NCI-H1436 treated with DMSO at 0.1 percent for 48 hours (cell line): Measurements from ENCODE around the gene XPO1.
"Not testable (repeated sequence)": the region's sequence is repeated elsewhere in the genome, so short reads cannot be mapped to it uniquely, and the experiment has no call there.

ENCODE experiments used
- DNase-seq: peaks from one replicate; lab custom pipeline; 2025; lab: John Stamatoyannopoulos, UW

XPO1 gene

DNA sequence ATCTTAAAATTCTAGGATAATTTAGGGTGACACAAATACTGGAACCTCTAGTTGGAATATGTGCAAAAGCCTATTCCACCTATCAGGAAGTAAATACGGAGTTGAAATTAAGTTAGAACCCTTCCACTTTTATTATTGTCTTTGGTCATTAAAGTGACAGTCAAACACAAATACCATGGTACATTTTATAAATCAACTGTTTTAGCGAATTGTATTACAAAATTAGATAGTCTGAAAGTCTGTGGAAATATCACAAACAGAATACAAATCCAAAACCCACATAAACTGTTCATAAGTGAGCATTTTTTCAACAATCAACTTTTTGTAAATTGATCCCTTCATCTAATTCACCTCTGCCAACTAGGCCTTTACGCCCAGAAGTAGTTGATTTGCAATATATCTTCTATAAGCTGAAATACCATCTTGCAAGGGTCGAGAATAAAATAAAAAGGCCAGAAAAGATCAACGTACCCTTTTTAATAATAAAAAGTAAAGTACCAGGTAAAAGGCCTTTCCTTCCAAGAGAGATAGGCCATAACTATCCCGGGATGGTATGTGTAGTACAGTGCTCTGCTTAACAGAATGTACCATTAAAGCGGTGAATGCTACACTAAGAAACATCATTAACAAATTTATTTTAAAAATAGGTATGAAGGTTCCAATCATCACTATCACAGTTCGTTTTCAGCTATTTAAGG is 68.6 kb downstream of the XPO1 start:
- DNase-seq, result no peak

DNA sequence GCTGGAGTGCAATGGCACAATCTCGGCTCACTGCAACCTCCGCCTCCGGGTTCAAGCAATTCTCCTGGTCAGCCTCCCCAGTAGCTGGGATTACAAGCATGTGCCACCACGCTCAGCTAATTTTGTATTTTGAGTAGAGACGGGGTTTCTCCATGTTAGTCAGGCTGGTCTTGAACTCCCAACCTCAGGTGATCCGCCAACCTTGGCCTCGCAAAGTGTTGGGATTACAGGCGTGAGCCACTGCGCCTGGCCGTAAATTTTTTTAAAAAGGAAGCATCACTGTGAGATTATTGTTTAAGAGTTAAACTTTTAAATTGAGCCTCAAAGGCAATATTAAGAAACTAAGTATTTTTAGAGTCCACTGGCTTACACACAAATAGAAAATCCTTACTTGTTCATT is 69.9 kb downstream of the XPO1 start:
- DNase-seq, result not testable (repeated sequence)

DNA sequence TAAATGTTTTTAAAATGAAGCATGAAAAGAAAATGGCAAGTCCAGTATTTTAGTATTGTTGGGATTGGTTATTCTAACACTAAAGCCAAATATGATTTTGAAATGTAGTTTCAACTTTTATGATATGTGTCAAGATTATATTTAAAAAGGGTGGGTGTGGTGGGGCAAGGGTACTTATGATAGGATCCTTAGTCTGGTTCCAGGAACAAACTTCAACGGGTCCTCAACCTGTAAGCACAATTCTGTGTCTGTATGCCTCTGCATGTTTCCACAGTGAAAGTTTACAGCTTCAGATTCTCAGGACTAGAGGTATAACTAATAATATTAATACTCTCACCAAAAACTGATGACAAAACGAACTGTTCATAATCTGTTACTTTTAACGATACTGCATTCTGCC is 73.1 kb downstream of the XPO1 start:
- no peak for DNase-seq

DNA sequence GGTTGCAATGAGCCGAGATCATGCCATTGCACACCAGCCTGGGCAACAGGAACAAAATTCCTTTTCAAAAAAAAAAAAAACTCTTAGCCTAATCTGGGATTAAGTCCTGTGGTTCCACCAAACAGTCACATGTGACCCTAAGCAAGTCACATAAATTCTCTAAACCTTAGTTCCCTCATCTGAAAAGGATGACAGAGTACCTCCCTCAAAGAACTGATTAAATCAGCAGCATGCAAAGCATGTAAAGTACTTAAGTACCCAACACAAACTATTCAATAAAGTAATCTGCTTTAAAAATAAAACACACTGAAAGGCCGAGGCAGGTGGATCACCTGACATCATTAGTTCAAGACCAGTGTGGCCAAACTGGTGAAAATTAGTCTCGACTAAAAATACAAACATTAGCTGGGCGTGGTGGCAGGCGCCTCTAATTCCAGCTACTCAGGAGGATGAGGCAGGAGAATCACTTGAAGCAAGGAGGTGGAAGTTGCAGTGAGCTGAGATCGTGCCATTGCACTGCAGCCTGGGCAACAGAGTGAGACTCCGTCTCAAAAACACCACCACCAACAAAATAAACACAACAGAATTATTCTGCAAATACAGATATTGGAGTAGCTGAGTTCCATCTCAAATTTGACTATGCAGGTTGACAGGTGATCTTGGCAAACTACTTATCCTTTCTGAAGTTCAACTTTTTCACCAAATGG is 74.2 kb downstream of the XPO1 start:
- no peak for DNase-seq

DNA sequence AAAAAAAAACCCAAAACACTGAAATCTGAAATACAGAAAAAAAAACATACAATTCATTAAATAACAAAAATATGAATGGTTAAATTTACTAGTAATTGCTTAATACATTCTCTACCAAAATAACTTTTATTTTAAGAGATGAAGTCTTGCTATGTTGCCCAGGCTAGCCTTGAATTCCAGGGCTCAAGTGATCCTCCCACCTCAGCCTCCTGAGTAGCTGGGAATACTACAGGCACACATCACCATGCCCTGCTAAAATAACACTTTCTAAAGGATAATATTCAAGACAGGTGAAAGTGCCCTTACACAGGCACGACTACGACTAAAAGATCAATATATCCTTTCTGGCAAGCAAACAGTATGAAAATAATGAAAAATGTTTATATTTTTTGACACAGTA is 76.8 kb downstream of the XPO1 start:
- DNase-seq, result no peak

DNA sequence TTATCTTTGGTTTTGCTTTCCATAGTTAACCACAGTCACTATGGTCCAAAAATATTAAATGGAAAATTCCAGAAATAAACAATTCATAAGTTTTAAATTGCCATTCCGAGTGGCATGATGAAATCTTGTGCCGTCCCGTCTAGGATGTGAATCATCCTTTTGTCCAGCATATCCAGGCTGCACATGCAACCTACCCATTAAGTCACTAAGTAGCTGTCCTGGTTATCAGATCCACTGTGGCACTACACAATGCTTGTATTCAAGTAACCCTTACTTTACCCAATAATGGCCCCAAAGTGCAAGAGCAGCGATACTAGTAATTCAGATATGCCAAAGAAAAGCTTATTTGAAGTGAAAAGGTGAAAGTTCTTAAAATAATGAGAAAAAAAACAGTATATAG is 78.0 kb downstream of the XPO1 start:
- no peak for DNase-seq

DNA sequence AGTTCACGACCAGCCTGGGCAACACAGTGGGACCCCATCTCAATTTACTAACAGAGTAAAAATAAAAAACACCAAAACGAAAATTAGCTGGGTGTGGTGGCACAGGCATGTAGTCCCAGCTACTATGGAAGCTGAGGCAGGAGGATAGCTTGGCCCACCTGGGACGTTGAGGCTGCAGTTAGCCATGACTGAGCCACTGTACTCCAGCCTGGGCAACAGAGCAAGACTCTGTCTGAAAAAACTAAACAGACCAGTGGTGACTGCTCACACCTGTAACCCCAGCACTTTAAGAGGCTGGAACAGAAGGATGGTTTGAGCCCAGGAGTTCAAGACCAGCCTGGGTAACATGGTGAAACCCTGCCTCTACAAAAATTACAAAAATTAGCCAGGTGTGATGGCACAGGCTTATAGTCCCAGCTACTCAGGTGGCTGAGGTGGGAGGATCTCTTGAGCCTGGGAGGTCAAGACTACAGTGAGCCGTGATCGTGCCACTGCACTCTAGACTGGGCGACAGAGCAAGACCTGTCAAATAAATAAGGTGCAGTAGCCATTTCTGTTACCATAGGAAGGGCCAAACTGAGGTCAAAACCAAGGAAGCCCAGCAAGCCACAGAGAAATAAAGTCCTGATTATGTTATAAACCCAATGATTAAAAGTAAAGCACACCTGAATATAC is 81.3 kb downstream of the XPO1 start:
- DNase-seq, result no peak

DNA sequence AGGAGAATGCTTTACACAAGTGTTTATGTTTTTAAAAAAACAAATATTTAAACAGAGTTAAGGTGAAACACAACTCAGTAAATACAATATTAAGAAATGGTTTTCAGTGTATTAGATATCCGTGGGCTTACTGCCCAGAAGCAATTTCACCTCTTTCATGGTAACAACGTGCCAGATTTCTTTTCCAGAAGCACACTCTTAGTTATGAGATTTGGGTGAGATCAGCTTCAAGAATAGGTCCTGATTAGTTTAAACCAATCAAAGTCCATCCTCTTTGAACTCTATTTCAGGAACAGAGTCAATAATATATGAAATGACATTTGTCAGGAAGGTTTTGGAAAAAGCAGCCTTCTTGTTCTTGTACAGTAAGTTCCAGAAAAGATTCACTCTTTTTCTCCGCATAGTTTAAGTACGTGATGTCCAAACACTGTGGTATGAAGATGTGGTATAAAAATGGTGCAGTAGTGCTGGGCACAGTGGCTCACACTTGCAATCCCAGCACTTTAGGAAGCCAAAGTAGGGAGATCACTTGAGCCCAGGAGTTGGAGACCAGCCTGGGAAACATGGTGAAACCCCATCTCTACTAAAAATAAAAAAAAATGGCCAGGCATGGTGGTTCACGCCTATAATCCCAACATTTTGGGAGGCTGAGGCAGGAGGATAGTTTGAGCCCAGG is 81.9 kb downstream of the XPO1 start:
- DNase-seq, result no peak

DNA sequence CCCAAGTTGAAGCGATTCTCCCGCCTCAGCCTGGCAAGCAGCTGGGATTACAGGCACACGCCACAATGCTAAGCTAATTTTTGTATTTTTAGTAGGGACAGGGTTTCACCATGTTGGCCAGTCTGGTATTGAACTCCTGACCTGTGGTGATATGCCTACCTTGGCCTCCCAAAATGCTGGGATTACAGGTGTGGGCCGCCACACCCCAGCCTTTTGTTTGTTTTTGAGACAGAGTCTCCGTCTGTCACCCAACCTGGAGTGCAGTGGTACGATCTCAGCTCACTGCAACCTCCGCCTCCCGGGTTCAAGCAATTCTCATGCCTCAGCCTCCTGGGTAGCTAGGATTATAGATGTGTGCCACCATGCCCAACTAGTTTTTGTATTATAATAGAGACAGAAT is 83.2 kb downstream of the XPO1 start:
- DNase-seq, result not testable (repeated sequence)

DNA sequence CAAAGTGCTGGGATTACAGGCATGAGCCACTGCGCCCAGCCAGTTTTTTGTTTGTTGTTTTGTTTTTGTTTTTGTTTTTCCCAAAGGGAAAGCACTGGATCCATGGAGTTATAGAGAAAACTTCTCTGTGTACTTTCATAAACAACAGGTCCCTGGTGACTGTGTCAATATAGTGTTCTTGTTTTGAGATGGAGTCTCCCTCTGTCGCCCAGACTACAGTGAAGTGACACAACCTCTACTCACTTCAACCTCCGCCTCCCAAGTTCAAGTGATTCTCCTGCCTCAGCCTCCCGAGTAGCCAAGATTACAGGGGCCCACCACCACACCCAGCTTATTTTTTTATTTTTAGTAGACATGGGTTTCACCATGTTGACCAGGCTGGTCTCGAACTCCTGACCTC is 83.8 kb downstream of the XPO1 start:
- no peak for DNase-seq

DNA sequence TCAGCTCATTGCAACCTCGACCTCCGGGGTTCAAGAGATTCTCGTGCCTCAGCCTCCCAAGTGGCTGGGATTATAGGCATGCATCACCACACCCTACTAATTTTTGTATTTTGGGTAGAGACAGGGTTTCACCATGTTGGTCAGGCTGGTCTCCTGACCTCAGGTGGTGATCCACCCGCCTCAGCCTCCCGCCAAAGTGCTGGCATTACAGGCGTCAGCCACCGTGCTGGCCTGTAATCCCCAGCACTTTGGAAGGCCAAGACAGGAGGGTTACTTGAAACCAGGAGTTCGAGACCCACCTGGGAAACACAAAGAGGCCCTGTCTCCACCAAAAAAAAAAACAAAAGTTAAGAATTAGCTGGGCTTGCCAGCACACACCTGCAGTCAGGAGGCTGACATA is 85.8 kb downstream of the XPO1 start:
- no peak for DNase-seq

DNA sequence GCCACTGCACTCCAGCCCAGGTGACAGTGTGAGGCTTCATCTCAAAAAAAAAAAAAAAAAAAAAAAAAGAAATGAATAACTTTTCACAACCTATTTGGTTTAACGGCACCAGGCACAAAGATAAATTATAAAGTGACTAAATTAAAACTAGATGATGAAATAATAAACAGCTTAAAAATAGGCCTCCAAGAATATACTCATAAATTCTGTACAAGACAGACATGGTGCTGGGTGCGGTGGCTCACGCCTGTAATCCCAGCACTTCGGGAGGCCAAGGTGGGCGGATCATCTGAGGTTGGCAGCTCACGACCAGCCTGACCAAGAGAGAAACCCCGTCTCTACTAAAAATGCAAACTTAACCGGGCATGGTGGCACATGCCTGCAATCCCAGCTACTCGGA is 87.0 kb downstream of the XPO1 start:
- DNase-seq, result no peak

DNA sequence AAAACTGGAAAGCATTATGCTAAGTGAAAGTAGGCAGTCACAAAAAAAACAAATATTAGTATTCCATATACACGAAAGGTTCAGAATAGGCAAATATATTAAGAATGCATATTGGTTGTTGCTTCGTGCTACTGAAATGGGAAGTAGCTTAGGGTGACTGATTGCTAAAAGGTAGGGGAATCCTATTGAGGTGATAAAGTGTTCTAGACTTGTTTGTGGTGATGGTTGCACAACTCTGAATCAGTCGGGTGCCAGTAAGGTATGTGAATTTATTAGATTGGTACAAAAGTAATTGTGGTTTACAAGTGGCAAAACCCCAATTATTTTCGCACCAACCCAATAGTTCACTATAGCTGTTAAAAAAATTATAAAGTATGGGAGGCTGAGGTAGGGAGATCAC is 88.0 kb downstream of the XPO1 start:
- no peak for DNase-seq

DNA sequence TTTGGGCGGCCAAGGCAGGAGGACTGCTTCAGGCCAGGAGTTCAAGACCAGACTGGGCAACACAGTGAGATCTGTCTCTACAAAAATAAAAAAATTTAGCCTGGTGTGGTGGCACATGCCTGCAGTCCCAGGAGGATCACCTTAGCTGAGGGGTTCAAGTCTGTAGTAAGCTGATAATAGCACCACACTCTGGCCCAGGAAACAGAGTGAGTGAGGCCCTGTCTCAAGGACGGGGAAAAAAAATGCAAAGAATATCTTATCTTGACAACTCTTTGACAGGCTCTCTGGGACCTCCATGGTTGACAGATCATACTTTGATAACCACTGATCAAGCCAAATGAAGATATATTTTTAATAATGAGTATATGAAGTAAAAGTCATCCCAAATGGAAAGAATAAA is 89.9 kb downstream of the XPO1 start:
- no peak for DNase-seq

DNA sequence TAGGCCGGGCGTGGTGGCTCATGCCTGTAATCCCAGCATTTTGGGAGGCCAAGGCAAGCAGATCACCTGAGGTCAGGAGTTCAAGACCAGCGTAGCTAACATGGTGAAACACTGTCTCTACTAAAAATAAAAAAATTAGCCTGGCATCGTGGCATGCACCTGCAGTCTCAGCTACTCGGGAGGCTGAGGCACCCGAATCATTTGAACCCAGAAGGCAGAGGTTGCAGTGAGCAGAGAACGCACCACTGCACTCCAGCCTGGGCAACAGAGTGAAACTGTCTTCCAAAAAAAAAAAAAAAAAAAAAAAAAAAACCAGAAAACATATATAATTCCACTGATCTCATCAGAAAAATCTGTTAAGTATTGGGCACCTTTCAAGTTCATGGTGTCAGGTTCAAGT is 91.2 kb downstream of the XPO1 start:
- not testable (repeated sequence) for DNase-seq

DNA sequence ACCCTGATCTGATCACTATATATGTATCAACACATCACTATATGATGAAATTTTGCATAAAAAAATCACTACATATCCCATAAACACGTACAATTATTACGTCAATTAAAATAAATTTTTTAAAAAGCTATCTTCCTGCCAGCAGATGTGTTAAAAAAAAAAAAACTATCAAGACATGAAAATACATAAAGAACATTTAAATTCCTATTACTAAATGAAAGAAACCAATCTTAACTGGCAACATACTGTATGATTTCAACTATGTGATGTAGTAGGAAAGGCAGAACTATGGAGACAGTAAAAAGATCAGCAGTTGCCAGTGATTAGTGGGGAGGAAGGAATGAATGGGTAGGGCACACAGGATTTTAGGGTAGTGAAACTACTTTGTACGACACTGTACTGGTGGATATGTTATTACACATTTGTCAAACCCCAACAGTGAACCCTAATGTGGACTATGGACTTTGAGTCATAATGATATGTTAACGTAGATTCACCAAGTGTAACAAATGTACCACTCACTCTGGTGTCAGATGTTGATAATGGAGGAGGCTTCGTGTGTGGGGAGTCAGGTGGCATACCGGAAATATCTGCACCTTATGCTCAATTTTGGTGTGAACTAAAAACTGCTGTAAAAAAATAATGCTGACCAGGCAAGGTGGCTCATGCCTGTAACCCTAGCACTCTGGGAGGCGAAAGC is 94.7 kb downstream of the XPO1 start:
- no peak for DNase-seq

DNA sequence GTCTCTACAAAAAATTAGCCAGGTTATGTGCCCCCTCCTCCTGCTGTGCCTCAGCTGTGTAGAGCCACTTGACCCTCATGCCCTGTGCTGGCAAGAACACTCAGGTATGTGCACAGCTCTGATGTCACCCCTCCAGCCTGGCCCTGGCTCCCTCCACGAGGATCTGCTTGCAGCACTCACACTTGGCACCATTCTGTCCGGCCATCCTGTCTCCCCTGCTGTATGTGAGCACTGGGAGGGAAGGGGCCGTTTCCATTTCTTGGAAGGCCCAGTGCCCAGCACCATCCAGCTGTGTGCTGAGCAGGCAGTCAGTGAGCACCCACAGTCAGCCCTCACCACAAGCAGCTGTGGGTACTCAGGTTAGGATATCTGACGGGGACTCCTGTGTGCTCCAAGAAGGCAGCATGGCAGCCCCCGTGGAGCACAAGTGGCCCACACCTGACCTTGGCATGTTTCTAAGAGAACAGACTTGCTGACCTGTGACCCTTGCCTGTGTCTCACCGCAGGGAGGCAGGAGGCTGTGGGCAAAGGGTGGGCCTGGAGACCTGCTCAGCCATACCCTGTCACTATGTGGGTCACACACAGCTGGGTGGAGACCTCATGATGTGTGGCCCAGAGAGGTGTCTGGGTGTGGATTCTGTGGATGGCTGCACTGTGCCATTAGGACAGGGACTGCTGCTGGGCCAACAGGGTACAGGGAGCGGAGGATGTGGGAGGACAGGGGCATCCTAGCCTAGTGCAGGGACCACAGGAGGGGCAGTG is 98.7 kb downstream of the XPO1 start:
- DNase-seq, result no peak

DNA sequence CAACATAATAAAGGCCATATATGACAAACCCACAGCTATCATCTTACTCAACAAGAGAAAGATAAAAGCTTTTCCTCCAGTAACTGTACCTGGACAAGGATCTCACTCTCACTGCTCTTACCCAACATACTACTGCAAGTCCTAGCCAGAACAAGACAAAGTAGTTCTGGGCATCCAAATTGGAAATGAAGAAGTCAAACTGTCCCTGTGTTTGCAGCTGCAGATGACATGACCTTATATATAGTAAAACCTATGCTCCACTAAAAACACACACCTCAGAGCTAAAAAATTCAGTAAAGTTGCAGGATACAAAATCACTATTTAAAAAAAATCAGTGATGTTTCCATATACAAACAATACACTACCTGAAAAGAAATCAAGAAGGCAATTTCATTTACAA is 99.5 kb downstream of the XPO1 start:
- no peak for DNase-seq

DNA sequence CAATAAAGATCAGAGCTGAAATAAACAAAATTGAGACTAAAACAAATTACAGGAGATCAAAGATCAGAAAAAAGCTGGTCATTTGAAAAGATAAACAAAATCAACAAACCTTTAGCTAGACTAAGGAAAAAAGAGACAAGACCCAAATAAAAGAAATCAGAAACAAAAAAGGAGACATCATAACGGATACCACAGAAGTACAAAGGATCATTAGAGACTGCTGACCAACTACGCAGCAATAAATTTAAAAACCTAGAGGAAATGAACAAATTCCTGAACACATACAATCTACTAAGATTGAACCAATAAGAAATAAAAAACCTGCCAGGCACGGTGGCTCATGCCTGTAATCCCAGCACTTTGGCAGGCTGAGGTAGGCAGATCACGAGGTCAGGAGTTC is 101.0 kb downstream of the XPO1 start:
- no peak for DNase-seq

DNA sequence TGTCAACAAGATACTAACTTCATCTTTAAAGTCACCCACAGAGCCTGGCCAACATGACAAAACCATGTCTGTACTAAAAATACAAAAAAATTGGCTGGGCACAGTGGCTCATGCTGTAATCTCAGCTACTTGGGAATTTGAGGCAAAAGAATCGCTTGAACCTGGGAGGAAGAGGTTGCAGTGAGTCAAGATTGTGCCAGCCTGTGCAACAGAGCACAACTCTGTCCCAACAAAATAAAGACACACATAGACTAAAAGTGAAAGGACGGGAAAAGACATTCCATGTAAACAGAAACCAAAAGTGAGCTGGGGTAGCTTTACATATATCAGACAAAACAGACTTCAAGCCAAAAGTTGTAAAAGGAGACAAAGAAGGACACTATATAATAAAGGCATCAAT is 102.1 kb downstream of the XPO1 start:
- DNase-seq, result no peak

DNA sequence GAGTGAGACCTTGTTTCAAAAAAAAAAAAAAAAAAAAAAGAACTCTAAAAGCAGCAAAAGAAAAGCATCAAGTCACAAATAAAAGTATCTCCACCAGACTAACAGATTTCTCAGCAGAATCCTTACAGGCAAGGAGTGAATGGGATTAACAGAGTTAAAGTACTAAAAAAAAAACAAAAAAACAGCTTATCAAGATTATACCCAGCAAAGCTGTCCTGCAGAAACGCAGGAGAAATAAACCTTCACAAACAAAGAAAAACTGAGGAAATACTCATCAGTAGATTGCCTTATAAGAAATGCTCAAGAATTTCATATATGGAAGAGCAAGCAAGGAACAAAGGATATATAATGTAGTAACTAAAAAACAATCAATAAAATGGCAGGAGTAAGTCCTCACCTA is 102.9 kb downstream of the XPO1 start:
- no peak for DNase-seq

DNA sequence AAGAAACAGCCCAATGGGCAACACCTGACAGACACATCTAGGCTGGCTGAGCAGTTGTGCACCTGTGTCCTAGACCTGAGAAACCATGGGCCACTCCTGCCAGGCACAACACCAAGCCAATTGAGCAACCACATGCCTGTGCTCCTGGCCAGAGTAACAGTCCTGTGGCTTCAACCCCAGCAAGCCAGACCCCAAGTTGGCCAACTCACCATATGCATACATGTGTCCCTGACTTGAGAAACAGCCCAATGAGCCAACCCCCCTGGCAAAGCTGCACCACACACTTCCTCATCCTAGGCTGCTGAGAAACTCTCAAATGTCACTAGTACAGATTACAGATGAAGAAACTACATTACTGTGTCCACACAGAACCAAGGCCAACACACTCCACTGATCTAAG is 103.8 kb downstream of the XPO1 start:
- no peak for DNase-seq
